ENCODE measurements around the gene PIK3C3.
A peak's percentile ranks its signal among the peaks of the same experiment; 100 is the strongest.
"Not testable (repeated sequence)": the region's sequence is repeated elsewhere in the genome, so short reads cannot be mapped to it uniquely, and the experiment has no call there.

PIK3C3 gene

GRCh38 chr18:41965634-41966255 is 10.7 kb downstream of the PIK3C3 start:
- no peak for DNase-seq (ENCODE audit: low read depth)

GRCh38 chr18:41966943-41967342 is 11.9 kb downstream of the PIK3C3 start:
- DNase-seq (ENCODE audit: low read depth), result no peak

GRCh38 chr18:41967680-41968079 is 12.6 kb downstream of the PIK3C3 start:
- DNase-seq (ENCODE audit: low read depth), result no peak

GRCh38 chr18:41969881-41970280 is 14.8 kb downstream of the PIK3C3 start:
- DNase-seq (ENCODE audit: low read depth), result no peak

GRCh38 chr18:41972067-41972925 is 17.3 kb downstream of the PIK3C3 start:
- DNase-seq (ENCODE audit: low read depth), result no peak

- DNase-seq (ENCODE audit: low read depth), result no peak
Measured at GRCh38 chr18:41973983-41974382, 18.9 kb downstream of the PIK3C3 start.

- DNase-seq (ENCODE audit: low read depth), result no peak
Measured at GRCh38 chr18:41974796-41975201, 19.8 kb downstream of the PIK3C3 start.

GRCh38 chr18:41975284-41975683 is 20.2 kb downstream of the PIK3C3 start:
- DNase-seq (ENCODE audit: low read depth), result no peak

- DNase-seq (ENCODE audit: low read depth), result no peak
Measured at GRCh38 chr18:41977233-41977632, 22.2 kb downstream of the PIK3C3 start.

GRCh38 chr18:41982942-41983660 is 28.1 kb downstream of the PIK3C3 start:
- DNase-seq (ENCODE audit: low read depth), result no peak

- no peak for DNase-seq (ENCODE audit: low read depth)
Measured at GRCh38 chr18:41985914-41986313, 30.9 kb downstream of the PIK3C3 start.

- no peak for DNase-seq (ENCODE audit: low read depth)
Measured at GRCh38 chr18:41989508-41989907, 34.5 kb downstream of the PIK3C3 start.

GRCh38 chr18:41992066-41992465 is 37.0 kb downstream of the PIK3C3 start:
- peak; percentile 2 for DNase-seq (ENCODE audit: low read depth)

- no peak for DNase-seq (ENCODE audit: low read depth)
Measured at GRCh38 chr18:41992703-41993102, 37.7 kb downstream of the PIK3C3 start.

GRCh38 chr18:41993151-41993550 is 38.1 kb downstream of the PIK3C3 start:
- no peak for DNase-seq (ENCODE audit: low read depth)

- no peak for DNase-seq (ENCODE audit: low read depth)
Measured at GRCh38 chr18:41996020-41996419, 41.0 kb downstream of the PIK3C3 start.

- no peak for DNase-seq (ENCODE audit: low read depth)
Measured at GRCh38 chr18:41999751-42000150, 44.7 kb downstream of the PIK3C3 start.

- no peak for DNase-seq (ENCODE audit: low read depth)
Measured at GRCh38 chr18:42001801-42002200, 46.8 kb downstream of the PIK3C3 start.

GRCh38 chr18:42004653-42005052 is 49.6 kb downstream of the PIK3C3 start:
- no peak for DNase-seq (ENCODE audit: low read depth)

- DNase-seq (ENCODE audit: low read depth), result no peak
Measured at GRCh38 chr18:42005782-42006181, 50.7 kb downstream of the PIK3C3 start.

- not testable (repeated sequence) for DNase-seq (ENCODE audit: low read depth)
Measured at GRCh38 chr18:42009457-42009856, 54.4 kb downstream of the PIK3C3 start.

GRCh38 chr18:42011053-42011452 is 56.0 kb downstream of the PIK3C3 start:
- DNase-seq (ENCODE audit: low read depth), result no peak

- DNase-seq (ENCODE audit: low read depth), result no peak
Measured at GRCh38 chr18:42018831-42019230, 63.8 kb downstream of the PIK3C3 start.

Data from HS-27A (cell line).